ENCODE results near the gene S100A4.
A peak's percentile ranks its signal among the peaks of the same experiment; 100 is the strongest.

S100A4 gene

GRCh38 chr1:153503766-153504165 is 41.8 kb downstream of the S100A4 start:
- no peak for DNase-seq

DNA sequence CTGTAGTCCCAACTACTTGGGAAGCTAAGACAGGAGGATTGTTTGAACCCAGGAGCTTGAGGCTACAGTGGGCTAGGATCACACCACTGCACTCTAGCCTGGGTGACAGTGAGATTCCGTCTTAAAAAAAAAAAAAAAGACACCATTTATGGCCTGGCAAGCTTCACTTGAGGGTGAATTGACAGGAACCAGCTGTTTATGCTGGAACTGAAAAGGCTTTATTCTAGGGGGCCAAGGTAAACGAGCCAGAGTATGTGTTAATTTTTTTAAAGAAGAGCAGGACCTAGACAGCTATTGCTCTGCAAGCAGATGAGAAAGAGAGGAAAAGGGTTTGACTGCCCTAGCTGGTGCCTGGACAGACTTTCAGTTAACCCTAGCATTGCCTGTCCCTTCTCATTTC is 46.9 kb downstream of the S100A4 start:
- DNase-seq = no peak

DNA sequence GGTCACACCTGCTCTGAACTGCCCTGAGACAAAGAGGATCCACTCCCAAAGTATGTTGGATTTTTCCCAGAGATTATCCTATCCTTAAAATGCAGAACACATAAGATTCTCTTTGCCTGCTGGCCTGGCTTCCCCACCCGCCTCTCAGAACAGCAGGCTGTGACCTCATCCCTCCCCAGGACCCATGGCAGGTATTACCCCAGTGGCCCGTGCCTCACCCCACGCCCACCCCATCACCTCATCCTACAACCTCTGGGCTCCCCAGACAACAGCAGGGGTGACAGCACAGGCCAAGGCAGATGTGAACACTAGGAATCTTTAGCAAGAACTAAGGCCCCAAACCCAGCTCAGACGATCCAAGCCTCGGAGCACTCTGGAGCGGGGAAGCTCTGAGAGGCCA is 50.1 kb downstream of the S100A4 start:
- no peak for DNase-seq

DNA sequence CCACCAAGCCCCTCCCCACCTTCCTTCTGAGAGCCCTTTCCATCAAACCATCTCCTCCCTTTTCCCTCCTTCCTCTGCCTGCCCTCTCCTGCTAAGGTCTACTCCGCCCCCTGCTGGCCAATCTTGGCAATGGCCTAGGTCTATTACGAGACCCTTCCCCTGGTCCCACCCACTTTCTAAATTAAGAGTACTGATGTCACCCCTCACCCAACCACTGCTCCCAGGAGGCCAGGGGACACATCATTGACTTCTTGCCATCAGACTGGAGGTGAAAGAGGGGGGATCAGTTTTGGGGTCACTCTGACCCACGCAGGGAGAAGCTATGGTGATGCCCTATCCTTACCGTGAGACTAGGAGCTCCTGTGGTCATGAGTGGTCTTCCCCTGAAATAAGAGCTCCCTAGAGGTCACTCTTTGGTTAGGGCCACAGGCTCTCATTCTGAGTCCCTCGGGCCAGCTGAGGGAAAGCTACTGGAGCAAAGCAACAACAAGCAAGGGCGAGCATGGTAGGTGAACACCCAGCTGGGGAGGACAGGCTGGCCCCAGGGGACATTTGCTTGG is 50.5 kb downstream of the S100A4 start:
- peak; percentile 72 for DNase-seq
